Stimulated activated CD8-positive, alpha-beta memory T cell treated with anti-CD3 and anti-CD28 coated beads, Interleukin-4, amount 100 ng/mL, for 24 hours (primary cell): ENCODE measurements around the gene ZNF286A.
"Not testable (repeated sequence)": the region's sequence is repeated elsewhere in the genome, so short reads cannot be mapped to it uniquely, and the experiment has no call there.

ENCODE experiments used
- DNase-seq: peaks from one replicate; pipeline ENCODE4 v3.0.0-alpha.2; 2020; ENCODE audit warnings: low read depth

Gene ZNF286A

DNA sequence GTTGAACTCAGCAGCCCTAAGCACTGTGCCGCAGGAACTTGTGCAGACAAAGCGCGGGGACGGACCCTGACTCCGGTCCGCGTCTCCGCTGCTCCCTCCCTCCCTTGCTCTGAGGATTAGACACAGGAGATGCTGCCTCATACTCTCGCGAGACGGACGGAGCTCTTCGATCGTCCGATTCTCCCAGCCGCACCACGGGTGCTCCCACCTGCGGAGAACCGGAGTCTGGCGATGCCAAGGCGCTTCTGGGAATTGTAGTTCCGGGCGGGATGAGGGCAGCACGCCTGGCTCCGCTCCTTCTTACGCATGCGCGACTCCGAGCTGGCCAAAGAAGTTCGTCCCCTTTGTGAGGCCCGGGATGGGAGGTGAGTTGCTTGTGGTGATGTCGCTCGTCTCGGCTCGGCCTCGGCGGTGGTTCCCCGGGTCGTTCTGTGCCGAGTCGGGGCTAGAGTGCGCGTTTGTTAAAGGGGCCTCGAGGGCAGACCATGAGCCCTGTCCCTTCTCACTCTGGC is at the start of gene ZNF286A:
Gene ZNF286A (plus strand): TSS at position 340 of the 512 bp plus-strand sequence. CDS start 578 bp downstream, outside the sequence.
- peak; percentile 91 for DNase-seq

- no peak for DNase-seq
These were observed 49.6 kb upstream of the ZNF286A start for GRCh38 chr17:15649861-15650421.

DNA sequence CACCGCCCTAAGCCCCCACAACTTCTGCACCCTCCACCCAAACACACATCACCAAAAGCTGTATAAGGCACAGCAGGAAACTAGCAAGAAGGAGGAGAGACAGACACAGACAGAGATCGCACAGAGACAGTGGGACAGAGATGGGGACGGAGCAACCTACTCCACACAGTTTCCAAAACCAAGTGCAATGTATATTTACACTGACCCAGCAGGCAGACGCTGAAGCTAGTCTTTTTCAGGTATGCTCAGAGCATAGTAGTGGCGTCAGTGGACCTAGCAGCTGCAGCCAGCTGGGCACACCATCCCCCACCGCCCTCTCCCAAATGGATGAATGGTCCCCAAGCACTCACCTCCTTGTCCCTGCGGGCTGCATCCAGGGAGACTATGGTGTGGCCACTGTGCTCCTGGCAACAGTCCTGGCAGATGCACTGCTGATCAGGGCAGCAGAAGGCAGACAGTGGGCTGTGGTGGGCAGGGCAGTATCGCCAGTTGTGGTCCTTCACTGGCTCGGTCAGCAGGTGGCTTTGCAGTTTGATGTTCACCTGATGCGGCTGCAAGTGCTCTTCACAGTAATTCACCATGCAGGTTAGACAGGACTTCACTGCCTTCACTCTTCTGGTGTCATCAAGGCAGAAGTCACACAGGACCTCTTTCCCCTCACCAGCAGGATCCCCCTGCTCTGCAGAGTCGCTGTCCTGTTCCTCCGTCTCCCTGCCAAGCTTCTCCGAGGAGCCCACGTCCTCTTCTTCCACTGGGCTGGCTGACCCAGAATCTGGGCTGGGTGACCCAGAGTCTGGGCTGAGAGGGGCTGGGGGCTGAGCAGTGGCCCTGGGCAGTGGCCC is 48.6 kb upstream of the ZNF286A start:
- no peak for DNase-seq

GRCh38 chr17:15651583-15652110 is 47.9 kb upstream of the ZNF286A start:
- DNase-seq, result no peak

GRCh38 chr17:15652960-15653359 is 46.6 kb upstream of the ZNF286A start:
- no peak for DNase-seq

DNA sequence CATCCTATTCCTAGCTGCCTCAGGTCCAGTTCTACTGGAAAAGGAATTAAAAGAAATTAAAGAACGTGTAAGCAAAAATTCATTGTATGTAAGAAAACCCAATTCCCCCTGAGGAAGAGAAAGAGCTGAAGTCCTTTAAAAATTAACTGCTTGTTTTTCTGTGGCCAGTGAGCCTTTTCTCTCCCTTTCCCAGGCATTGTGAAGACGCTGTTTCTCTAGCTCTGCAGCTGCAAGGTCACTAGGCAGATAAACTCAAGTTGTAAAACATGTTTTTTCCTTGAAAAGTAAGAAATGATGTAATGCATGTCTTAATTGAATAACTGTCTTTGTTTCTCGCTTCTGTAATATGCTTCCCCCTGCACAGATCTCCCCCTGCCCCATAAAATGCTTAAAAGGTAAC is 45.2 kb upstream of the ZNF286A start:
- not testable (repeated sequence) for DNase-seq

DNA sequence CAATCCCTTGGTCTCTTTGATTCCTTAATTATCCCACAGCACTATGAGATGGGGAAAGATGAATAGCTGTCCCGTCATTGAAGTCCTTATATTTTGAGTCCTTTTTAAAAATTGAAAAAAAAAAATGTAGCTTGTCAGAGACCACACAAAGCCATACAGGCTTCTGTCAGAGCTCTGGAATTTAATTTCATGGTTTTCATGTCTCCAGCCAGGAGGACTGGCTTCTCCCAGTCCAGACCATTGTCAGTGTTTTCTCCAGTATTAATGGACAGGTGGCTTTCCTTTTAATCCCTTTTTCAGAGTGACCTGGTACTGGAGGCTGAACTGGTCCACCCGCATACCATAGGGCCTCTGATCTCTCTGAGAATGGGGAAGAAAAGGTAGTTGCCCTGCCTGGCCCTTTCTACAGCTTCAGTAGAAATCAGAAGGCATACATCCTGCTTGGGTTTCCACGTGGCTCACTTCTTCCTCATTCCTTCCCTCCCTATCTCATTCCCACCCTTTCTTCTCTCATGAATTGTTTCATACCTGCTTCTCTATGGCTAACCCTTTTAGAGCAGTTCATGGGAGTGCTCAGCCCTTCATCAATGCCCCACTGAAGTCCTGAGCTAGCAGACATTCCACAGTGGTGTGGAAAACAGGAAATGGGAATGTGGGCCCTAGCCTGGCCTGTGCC is 44.5 kb upstream of the ZNF286A start:
- DNase-seq, result no peak

- no peak for DNase-seq
These were observed 41.7 kb upstream of the ZNF286A start for GRCh38 chr17:15657868-15658267.

DNA sequence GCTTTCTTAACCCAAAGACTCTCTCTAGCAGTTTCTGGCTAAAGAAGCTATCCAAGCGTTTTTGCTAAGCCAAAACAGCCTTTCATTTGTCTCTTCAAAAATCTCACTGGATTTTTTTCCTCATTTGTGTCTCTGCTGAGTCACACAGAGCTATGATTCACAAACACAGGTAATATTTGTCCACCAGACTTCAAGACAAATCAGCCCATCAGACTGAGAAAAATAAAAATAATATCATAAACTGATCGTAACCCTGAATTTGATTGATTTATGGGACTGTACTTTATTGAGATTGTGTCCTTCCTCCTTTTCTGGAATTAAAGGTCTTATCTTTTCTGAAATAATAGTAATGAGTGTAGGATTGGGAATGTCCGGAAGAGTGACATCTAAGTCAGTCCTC is 41.3 kb upstream of the ZNF286A start:
- DNase-seq, result no peak

DNA sequence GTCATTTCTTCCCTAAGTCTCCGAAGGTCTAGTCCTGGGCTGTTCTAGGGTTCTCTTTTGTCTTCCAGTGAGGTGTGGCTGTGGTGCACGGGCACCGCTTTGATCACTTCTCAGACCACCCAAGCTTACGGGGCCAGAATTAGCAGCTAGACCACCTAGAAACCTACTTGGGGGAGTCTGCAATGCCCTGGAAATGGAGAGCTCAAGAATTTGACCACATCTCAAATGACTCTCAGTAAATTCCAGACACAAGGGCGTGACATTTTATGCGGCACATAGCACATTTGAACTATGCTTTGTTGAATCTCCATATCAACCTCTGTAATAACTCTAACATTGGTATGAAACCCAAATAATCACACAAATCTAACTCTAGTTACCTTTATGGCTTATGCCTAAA is 40.3 kb upstream of the ZNF286A start:
- DNase-seq, result no peak

- no peak for DNase-seq
These were observed 39.9 kb upstream of the ZNF286A start for GRCh38 chr17:15659663-15660062.

DNA sequence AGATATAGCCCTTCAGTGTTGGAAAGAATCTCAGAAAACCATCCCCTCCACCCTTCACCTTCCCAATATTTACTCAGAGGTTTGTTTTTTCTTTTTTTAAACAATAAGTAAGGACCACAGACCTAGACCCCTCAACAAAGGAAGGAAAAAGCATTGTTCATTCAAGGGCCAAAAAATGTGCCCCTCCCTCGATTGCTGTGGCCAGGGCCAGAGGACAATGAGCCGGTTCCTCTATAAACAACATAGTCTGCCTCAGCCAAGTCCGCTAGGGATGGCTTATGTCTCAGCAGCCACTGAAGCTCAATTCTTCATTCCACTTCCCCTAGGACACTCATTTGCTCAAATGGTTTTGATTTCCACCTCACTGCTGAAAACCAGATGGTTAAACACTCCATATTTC is 39.5 kb upstream of the ZNF286A start:
- no peak for DNase-seq

- no peak for DNase-seq
These were observed 36.9 kb upstream of the ZNF286A start for GRCh38 chr17:15662681-15663080.

DNA sequence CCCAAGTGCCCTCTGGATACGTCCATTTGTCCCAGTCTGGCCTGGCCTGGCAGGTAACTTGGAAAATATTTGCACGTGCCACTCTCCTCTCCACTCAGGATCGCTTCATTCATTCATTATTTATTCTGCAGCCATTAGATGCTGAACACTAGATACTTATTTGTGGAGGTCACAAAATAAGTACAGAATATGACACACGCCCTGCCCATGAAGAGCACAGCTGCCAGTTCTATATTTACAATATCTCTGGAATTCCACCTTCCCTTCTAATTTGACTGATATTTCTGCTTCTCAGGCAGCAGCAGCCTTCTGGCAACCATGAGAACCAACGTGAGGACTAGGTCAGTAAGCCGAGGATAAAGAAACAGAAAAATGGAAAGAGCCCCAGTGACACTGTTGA is 36.4 kb upstream of the ZNF286A start:
- DNase-seq, result no peak

DNA sequence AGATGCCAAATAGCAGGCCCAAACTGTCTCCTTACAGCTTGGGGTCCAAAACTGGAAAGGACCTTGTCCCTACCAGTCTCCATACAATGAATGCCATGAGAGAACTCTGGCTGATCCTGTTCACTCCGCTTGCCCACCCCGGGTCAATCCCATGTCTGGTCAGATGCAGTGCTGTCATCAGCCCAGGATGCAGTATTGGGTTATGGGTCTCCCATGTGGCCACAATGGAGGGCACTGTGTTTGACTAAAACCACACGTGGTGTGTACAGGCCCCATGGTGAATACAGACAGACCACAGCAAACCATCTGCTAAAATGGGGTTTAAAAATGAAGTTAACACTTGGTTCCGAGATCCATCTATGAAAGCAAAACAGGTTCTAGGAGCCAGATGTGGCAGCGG is 35.9 kb upstream of the ZNF286A start:
- no peak for DNase-seq

GRCh38 chr17:15669526-15669925 is 30.0 kb upstream of the ZNF286A start:
- not testable (repeated sequence) for DNase-seq

GRCh38 chr17:15674640-15675039 is 24.9 kb upstream of the ZNF286A start:
- DNase-seq, result not testable (repeated sequence)

DNA sequence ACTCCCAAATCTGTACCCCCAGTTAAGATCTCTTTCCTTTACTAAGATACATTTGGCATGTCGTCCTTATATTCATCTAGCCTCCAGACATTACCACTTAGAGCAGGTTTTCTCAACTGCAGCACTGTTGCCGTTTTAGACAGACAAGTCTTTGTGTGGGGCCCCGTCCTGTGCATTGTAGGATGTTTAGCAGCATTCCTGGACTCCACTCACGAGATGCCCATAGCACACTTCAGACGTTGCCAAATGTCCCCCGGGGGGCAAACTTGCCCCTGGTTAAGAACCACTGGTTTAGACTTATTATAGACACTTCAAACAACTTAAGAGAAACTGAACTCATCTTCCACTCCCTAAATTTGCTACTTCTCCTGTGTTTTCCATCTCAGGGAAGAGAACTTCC is 23.6 kb upstream of the ZNF286A start:
- not testable (repeated sequence) for DNase-seq

DNA sequence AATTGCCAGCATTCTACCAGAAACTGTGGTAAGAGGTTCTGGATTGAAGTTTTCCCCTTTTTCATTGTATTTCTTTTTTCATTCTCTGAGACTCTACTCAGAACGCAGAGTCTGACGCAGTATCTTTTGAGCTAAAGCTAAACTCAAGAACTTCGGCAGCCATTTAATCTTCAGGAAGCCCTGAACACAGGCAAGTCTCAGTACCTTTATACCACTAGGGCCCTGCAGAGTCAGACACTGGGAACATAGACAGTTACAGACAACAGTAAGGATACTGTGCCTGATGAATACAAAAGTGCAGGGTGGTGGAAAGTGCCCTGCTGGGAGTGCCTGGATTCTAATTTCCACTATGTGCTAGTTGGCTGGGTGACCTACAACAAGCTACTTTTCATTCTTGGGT is 16.4 kb upstream of the ZNF286A start:
- DNase-seq, result not testable (repeated sequence)

DNA sequence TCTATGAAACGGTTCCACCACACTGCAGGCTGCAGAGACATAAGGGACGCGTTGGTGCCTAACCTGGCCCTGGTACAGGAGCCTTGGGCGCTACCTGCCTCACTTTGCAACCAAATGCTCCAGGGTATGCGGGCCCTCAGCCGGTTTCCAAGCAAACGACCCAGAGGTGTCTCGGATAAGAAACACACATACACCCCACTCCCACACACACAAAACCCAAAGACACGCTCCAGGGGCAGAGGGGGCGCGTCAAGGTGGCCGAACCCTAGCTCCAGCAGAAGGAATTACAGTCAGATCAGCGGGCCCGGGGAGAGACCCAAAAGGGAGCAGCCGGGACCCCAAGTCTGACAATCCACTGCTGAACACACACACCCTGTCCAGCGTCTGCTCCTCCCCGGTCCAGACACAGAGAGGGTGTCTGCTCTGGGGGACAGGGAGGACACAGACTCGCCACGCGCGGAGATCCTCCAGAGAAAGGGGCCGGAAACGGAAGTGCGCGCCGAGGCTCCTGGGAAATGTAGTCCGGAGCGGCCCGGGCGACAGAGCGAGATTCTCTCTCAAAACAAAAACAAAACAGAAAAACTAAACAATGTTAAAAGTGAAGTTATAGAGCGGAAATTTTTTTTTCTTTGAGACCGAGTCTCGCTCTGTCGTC is 15.6 kb upstream of the ZNF286A start, which contains the start of gene TRIM16:
Gene TRIM16 (minus strand): TSS at position 488 of the 655 bp plus-strand sequence. CDS start 32,702 bp downstream, outside the sequence.
- peak; percentile 68 for DNase-seq

DNA sequence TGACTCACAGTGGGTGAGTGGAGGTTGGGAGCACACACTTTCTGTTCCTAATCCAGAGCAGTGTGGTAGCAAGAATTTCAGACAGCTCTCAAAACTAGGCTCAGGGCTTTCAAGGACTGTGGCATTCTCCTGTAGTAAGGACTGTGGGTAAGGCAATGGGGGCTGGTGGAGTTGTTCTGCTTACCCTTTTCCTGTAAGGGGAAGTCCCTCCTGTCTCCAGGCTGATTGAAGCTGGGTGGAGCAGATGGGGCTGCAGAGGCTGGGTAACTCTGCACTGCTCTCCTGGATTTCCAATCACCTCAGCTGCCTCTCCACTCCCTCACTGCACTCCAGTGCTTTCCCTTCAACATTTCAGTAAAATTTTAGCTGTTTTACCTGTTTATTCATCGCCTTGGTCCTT is 12.1 kb upstream of the ZNF286A start:
- not testable (repeated sequence) for DNase-seq

DNA sequence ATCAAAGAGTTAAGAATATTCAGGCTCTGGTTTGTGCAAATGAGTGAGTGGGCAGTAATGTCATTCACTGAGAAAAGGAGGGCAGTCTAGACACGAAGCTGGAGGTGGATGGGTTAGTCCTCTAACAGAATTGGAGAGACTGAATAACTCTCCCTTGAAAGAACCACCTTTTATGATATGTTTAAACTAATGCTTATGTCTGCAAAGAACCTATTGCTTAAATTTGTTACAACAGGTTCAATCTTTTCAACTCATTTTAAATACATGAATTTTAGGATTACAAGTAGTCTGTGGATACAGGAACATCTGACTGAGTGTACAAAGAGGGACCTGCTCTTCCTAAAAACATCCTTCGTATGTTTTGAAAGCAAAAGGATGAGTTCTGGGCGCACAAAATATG is 585 bp upstream of the ZNF286A start:
- not testable (repeated sequence) for DNase-seq
